ENCODE data around the gene SMURF1.

SMURF1 gene

GRCh38 chr7:98984126-98984525 lies 159.8 kb downstream of the SMURF1 start:
- Histone ChIP-seq H3K9me3 (ENCODE audit: control insufficient read depth, low read length) (no peaks in the 10 kb centered on the region), H3K27me3 (ENCODE audit: control insufficient read depth, insufficient read depth, low read length) (no peaks in the 10 kb centered on the region), H3K9ac (no peak overlapping the region), H3K4me3 (ENCODE audit: low read depth, low read length) (no peak overlapping the region), H3K79me2 (peaks cover 6% of the 10 kb centered on the region), H3K4me1 (no peaks in the 10 kb centered on the region), H3K27ac (no peak overlapping the region), H3K36me3 (ENCODE audit: control insufficient read depth, insufficient read depth, low read length) (no peaks in the 10 kb centered on the region), H2AFZ (no peak overlapping the region), H3K4me2 (ENCODE audit: low read length) (no peak overlapping the region)
- no peak for TF ChIP-seq CTCF (IDR thresholded peaks at IDR 0.05)

- H3K36me3 ChIP-seq (ENCODE audit: control insufficient read depth, insufficient read depth, low read length), result no peaks in the 10 kb centered on the region
These were observed 161.2 kb downstream of the SMURF1 start for GRCh38 chr7:98982686-98983085.

GRCh38 chr7:98981701-98982100 lies 162.2 kb downstream of the SMURF1 start:
- no peak overlapping the region for H3K9ac ChIP-seq
- no peaks in the 10 kb centered on the region for H3K4me1 ChIP-seq
- H3K27me3 ChIP-seq (ENCODE audit: control insufficient read depth, insufficient read depth, low read length), result no peaks in the 10 kb centered on the region
- H3K79me2 ChIP-seq, result peaks cover 3% of the 10 kb centered on the region
- no peak overlapping the region for H3K4me3 ChIP-seq (ENCODE audit: low read depth, low read length)
- H3K27ac ChIP-seq, result no peak overlapping the region
- H3K4me2 ChIP-seq (ENCODE audit: low read length), result no peak overlapping the region
- no peaks in the 10 kb centered on the region for H3K9me3 ChIP-seq (ENCODE audit: control insufficient read depth, low read length)
- no peak for TF ChIP-seq CTCF (IDR thresholded peaks at IDR 0.05)
- H2AFZ ChIP-seq, result no peak overlapping the region
- H3K36me3 ChIP-seq (ENCODE audit: control insufficient read depth, insufficient read depth, low read length), result no peaks in the 10 kb centered on the region

More at GRCh38 chr7:98982686-98983085, 161.2 kb downstream of the SMURF1 start:
- H3K79me2 ChIP-seq, result peaks cover 3% of the 10 kb centered on the region
- no peaks in the 10 kb centered on the region for H3K27me3 ChIP-seq (ENCODE audit: control insufficient read depth, insufficient read depth, low read length)
- no peaks in the 10 kb centered on the region for H3K4me1 ChIP-seq
- H3K9ac ChIP-seq, result no peak overlapping the region
- no peak overlapping the region for H3K4me2 ChIP-seq (ENCODE audit: low read length)
- H3K9me3 ChIP-seq (ENCODE audit: control insufficient read depth, low read length), result no peaks in the 10 kb centered on the region
- no peak overlapping the region for H3K27ac ChIP-seq
- H3K4me3 ChIP-seq (ENCODE audit: low read depth, low read length), result no peak overlapping the region
- no peak for TF ChIP-seq CTCF (IDR thresholded peaks at IDR 0.05)
- H2AFZ ChIP-seq, result no peak overlapping the region

GRCh38 chr7:98978672-98979071 lies 165.2 kb downstream of the SMURF1 start:
- no peak overlapping the region for H3K27ac ChIP-seq
- peaks cover 3% of the 10 kb centered on the region for H3K4me1 ChIP-seq
- TF ChIP-seq CTCF (IDR thresholded peaks at IDR 0.05), result no peak
- no peak overlapping the region for H2AFZ ChIP-seq
- no peak overlapping the region for H3K4me2 ChIP-seq (ENCODE audit: low read length)
- H3K4me3 ChIP-seq (ENCODE audit: low read depth, low read length), result no peak overlapping the region
- H3K79me2 ChIP-seq, result no peaks in the 10 kb centered on the region
- no peaks in the 10 kb centered on the region for H3K9me3 ChIP-seq (ENCODE audit: control insufficient read depth, low read length)
- H3K9ac ChIP-seq, result no peak overlapping the region
- no peaks in the 10 kb centered on the region for H3K27me3 ChIP-seq (ENCODE audit: control insufficient read depth, insufficient read depth, low read length)
- no peaks in the 10 kb centered on the region for H3K36me3 ChIP-seq (ENCODE audit: control insufficient read depth, insufficient read depth, low read length)

Data from parathyroid adenoma (tissue), 2 donors.